GM12878 (cell line): ENCODE data around the gene FCHSD2.

Experiments
- POLR2A ChIP-seq: IDR thresholded peaks from 2 replicates; pipeline ENCODE4 v1.6.1; 2011; ENCODE audit warnings: low read depth, mild to moderate bottlenecking, low read length
- SMC3 ChIP-seq: IDR thresholded peaks from 2 replicates; pipeline ENCODE4 v1.6.1; 2011; ENCODE audit warnings: low read length, improper control_type of control experiment, borderline replicate concordance
- ZBTB33 ChIP-seq: fragments of 450-650 bp; IDR thresholded peaks from 2 replicates; pipeline ENCODE4 v1.6.1; 2017; ENCODE audit warnings: mild to moderate bottlenecking
- TF ChIP-seq, protein P1 (sequence below), 3 experiments: IDR thresholded peaks in 2 of 3; conservative IDR thresholded peaks in 1 of 3; 2 replicates each; pipeline ENCODE4 v1.5.1; 2011; ENCODE audit warnings: low read depth in 3 of 3, low read length in 3 of 3, mild to moderate bottlenecking in 3 of 3, control low read depth in 2 of 3, moderate library complexity in 2 of 3, inconsistent platforms in 1 of 3, mixed read lengths in 1 of 3; ENCODE audit not compliant: control insufficient read depth in 2 of 3, insufficient read depth in 1 of 3; ENCODE audit errors: extremely low read depth in 1 of 3

DNA sequence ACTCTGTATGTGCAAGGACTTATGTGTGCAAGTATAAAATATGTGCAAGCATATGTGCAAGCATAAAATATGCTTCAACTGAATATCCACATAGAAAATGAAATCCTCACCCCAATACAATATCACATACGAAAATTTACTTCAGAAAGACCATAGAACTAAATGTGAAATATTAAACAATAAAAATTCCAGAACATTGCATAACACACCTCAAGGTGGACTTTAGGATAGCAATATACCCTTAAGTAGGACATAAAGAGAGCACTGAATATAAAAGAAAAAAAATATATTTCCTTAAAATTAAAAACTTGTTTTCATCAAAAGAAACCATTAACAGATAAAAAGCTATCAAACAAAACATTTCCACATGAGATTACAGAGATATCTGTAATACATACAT lies 67.8 kb downstream of the FCHSD2 start:
- no peak for TF ChIP-seq ZBTB33
- TF ChIP-seq, protein P1, sequence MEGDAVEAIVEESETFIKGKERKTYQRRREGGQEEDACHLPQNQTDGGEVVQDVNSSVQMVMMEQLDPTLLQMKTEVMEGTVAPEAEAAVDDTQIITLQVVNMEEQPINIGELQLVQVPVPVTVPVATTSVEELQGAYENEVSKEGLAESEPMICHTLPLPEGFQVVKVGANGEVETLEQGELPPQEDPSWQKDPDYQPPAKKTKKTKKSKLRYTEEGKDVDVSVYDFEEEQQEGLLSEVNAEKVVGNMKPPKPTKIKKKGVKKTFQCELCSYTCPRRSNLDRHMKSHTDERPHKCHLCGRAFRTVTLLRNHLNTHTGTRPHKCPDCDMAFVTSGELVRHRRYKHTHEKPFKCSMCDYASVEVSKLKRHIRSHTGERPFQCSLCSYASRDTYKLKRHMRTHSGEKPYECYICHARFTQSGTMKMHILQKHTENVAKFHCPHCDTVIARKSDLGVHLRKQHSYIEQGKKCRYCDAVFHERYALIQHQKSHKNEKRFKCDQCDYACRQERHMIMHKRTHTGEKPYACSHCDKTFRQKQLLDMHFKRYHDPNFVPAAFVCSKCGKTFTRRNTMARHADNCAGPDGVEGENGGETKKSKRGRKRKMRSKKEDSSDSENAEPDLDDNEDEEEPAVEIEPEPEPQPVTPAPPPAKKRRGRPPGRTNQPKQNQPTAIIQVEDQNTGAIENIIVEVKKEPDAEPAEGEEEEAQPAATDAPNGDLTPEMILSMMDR (IDR thresholded peaks at IDR 0.05 in 2 of 3, conservative IDR thresholded peaks at IDR 0.05 in 1 of 3; ENCODE audit: control insufficient read depth in 2 of 3, extremely low read depth in 1 of 3, insufficient read depth in 1 of 3, low read depth in 3 of 3, low read length in 3 of 3): no peak
- TF ChIP-seq POLR2A: no peak
- TF ChIP-seq SMC3: no peak
